Sigmoid colon (tissue), 7 donors: ENCODE data around the gene FAM174A. TPM values are rescaled to one million over a fixed set of nuclear protein-coding genes. Genes with fewer than 3 reads are reported as not detected.

Source experiments
- DNase-seq: peaks from one replicate; pipeline ENCODE4 v3.0.0-alpha.2; 2019
- H3K27ac ChIP-seq, 4 donors: fragments of 200-600 bp; sonication (generic); one replicate each; pipeline ENCODE4 v1.5.1; 2016 to 2019; ENCODE audit warnings: mild to moderate bottlenecking in 1 of 4
- H3K27me3 ChIP-seq, 3 donors: fragments of 200-600 bp; sonication (generic); one replicate each; pipeline ENCODE4 v1.5.1; 2019; ENCODE audit warnings: mild to moderate bottlenecking in 1 of 3
- H3K36me3 ChIP-seq, 4 donors: fragments of 200-600 bp; sonication (generic); one replicate each; pipeline ENCODE4 v1.5.1; 2016 to 2019
- H3K4me1 ChIP-seq, 4 donors: fragments of 200-600 bp; sonication (generic); one replicate each; pipeline ENCODE4 v1.5.1; 2017 to 2019
- H3K4me3 ChIP-seq, 4 donors: fragments of 200-600 bp; sonication (generic); one replicate each; pipeline ENCODE4 v1.5.1; 2017 to 2019; ENCODE audit warnings: mild to moderate bottlenecking in 2 of 4, moderate library complexity in 1 of 4
- H3K9me3 ChIP-seq, 4 donors: fragments of 200-600 bp in 3 of 4; sonication (generic) in 3 of 4; one replicate each; pipeline versions ENCODE4 v1.5.1 to v1.6.1; 2013 to 2019
- EP300 ChIP-seq, 4 donors: sonication (generic); formaldehyde crosslinking; IDR thresholded peaks; one replicate each; pipeline ENCODE4 v1.6.1; 2017; ENCODE audit warnings: antibody characterized with exemption in 4 of 4
- POLR2A ChIP-seq, 2 donors: fragments of 450-650 bp; IDR thresholded peaks; one replicate each; pipeline ENCODE4 v1.6.1; 2016; ENCODE audit warnings: antibody characterized with exemption in 2 of 2, mild to moderate bottlenecking in 2 of 2, moderate library complexity in 2 of 2
- POLR2AphosphoS5 ChIP-seq, 4 donors: sonication (generic); formaldehyde crosslinking; IDR thresholded peaks; one replicate each; pipeline ENCODE4 v1.6.1; 2017; ENCODE audit warnings: antibody characterized with exemption in 4 of 4
- WGBS, 2 donors: extraction: QIAGEN DNeasy Blood & Tissue Kit; methylation state at CpG; one replicate each; pipeline ENCODE4 v1.1.7; 2013; 5-methylcytosine and 5-hydroxymethylcytosine counted together
- intact Hi-C: fragments of 100-400 bp; cut with DNase I; formaldehyde crosslinking; loops from one replicate; pipeline ENCODE4 v1.15.1; 2023
- polyA plus RNA-seq, 3 donors: library from polyadenylated mRNA; stranded (reverse); fragments of 200-250 nt; gene quantifications; one replicate each; pipeline ENCODE4 v1.2.3, GENCODE V29; 2013
- total RNA-seq, 4 donors: library from RNA; depleted of rRNA; stranded (reverse); fragments of >200 nt; gene quantifications; one replicate each; pipeline ENCODE4 v1.1.0, GENCODE V29; 2016
- TF ChIP-seq, protein P1 (sequence below), 4 experiments: fragments of 450-650 bp in 3 of 4; fragments of 200-600 bp in 1 of 4; IDR thresholded peaks; one replicate each; pipeline ENCODE4 v1.5.1; 2016 to 2019; ENCODE audit warnings: antibody characterized with exemption in 4 of 4, mild to moderate bottlenecking in 3 of 4, moderate library complexity in 2 of 4
- donor health status: healthy with polysubstance abuse.
- donor health status: Bipolar disorder and iron deficiency.
- donor health status: healthy.

Gene FAM174A
- total and polyA plus RNA-seq, 7 donors: 10.8 to 33.2 (median 21.6) TPM

DNA sequence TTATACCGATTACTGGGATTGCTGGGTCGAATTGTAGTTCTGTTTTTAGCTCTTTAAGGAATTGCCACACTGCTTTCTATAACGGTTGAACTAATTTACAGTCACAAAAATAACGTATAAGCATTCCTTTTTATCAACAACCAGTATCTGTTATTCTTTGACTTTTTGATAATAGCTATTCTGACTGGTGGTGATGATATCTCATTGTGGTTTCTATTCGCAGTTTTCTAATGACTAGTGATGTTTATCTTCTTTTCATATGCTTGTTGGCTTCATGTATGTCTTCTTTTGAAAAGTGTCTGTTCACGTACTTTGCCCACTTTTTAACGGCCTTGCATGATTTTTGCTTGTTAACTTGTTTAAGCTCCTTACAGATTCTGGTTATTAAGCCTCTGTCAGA lies 74.4 kb downstream of the FAM174A start:
- H3K4me3 ChIP-seq: no peak overlapping the region
- H3K27ac ChIP-seq: no peak overlapping the region
- H3K27me3 ChIP-seq: no peaks in the 10 kb centered on the region
- H3K36me3 ChIP-seq: no peaks in the 10 kb centered on the region
- H3K4me1 ChIP-seq: no peaks in the 10 kb centered on the region
- TF ChIP-seq POLR2A (IDR thresholded peaks at IDR 0.05) (no peak), POLR2AphosphoS5 (IDR thresholded peaks at IDR 0.05) (no peak), EP300 (IDR thresholded peaks at IDR 0.05) (no peak)
- TF ChIP-seq, protein P1, sequence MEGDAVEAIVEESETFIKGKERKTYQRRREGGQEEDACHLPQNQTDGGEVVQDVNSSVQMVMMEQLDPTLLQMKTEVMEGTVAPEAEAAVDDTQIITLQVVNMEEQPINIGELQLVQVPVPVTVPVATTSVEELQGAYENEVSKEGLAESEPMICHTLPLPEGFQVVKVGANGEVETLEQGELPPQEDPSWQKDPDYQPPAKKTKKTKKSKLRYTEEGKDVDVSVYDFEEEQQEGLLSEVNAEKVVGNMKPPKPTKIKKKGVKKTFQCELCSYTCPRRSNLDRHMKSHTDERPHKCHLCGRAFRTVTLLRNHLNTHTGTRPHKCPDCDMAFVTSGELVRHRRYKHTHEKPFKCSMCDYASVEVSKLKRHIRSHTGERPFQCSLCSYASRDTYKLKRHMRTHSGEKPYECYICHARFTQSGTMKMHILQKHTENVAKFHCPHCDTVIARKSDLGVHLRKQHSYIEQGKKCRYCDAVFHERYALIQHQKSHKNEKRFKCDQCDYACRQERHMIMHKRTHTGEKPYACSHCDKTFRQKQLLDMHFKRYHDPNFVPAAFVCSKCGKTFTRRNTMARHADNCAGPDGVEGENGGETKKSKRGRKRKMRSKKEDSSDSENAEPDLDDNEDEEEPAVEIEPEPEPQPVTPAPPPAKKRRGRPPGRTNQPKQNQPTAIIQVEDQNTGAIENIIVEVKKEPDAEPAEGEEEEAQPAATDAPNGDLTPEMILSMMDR (IDR thresholded peaks at IDR 0.05): no peak
- no peaks in the 10 kb centered on the region for H3K9me3 ChIP-seq
- no peak for DNase-seq
- intact Hi-C loops: no loop called here
- 78 to 82% methylated on average over 7 of the region's 7 CpGs for WGBS, 2 donors

DNA sequence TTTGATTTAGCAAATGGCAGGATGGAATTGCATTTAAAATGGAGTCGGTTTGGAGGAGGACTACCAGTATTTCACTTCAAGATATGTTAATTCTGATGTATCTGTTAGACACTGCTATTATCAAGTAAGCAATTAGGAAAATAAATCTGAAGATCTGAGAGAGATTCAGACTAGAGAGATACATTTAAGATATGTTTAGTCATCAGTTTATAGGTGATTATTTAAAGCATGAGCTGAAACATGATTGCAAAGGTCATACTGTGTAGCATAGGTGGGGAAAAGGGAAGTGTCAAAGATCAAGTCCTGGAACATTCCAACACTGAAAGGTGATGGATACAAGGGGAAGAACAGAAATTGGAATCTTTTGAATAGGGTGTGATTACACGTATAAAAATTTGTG lies 79.1 kb downstream of the FAM174A start:
- no peak overlapping the region for H3K4me3 ChIP-seq
- TF ChIP-seq POLR2A (IDR thresholded peaks at IDR 0.05) (no peak), EP300 (IDR thresholded peaks at IDR 0.05) (no peak)
- DNase-seq: no peak
- no peaks in the 10 kb centered on the region for H3K36me3 ChIP-seq
- intact Hi-C loops: no loop called here
- H3K27ac ChIP-seq: no peak overlapping the region
- 84 to 91% methylated on average over 2 of the region's 2 CpGs for WGBS, 2 donors
- H3K27me3 ChIP-seq: no peaks in the 10 kb centered on the region
- H3K9me3 ChIP-seq: no peaks in the 10 kb centered on the region
- H3K4me1 ChIP-seq: no peaks in the 10 kb centered on the region

DNA sequence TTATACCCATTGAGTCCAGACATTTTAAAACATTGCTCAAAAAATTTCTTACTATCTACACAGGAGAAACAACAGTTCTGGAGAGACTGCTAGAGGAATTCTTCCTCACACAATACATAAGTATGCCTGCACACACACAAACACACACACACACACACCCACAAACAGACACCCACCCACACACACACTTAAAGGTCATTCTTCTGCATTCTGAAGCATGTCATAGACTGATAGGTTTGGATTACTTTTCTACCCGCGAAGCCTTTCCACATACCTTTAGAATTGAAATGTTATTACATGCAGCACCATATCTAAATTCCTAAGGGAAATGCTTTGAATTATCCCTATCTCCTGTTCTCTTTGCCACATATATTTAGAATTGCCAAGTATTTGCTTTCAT lies 80.2 kb downstream of the FAM174A start:
- Histone ChIP-seq H3K27ac (no peak overlapping the region), H3K4me3 (no peak overlapping the region), H3K27me3 (no peaks in the 10 kb centered on the region), H3K4me1 (no peaks in the 10 kb centered on the region), H3K9me3 (no peaks in the 10 kb centered on the region), H3K36me3 (no peaks in the 10 kb centered on the region)
- no peak for DNase-seq
- no peak for TF ChIP-seq POLR2AphosphoS5 (IDR thresholded peaks at IDR 0.05)
- TF ChIP-seq, protein P1 (IDR thresholded peaks at IDR 0.05): no peak
- TF ChIP-seq EP300 (IDR thresholded peaks at IDR 0.05): no peak
- TF ChIP-seq POLR2A (IDR thresholded peaks at IDR 0.05): no peak
- 77 to 78% methylated on average over 2 of the region's 2 CpGs for WGBS, 2 donors
- intact Hi-C loops: no loop called here

DNA sequence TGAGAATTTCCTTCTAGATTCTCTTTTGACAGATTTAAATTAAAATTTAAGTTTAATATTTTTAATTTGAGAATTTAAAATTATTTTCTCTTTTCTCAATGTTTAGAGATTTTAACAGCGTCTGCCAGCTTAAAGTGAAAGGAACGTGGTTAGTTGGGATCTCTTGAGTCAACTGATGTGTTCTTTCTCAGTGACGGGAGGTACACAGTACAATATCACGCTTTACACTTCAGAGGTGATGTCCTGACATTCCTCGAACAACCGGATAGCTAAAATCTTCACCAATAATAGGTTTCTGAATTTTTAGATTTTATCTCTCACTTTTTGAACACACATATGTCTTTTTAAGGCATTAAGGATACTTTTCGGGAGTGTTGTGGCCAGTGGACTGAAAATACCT lies 81.1 kb downstream of the FAM174A start:
- WGBS, 2 donors: 59 to 79% methylated on average over 7 of the region's 7 CpGs
- H3K9me3 ChIP-seq: no peaks in the 10 kb centered on the region
- no peak overlapping the region for H3K4me3 ChIP-seq
- no peaks in the 10 kb centered on the region for H3K4me1 ChIP-seq
- no peaks in the 10 kb centered on the region for H3K36me3 ChIP-seq
- intact Hi-C loops: no loop called here
- H3K27ac ChIP-seq: no peak overlapping the region
- no peaks in the 10 kb centered on the region for H3K27me3 ChIP-seq
- no peak for DNase-seq
- TF ChIP-seq, protein P1 (IDR thresholded peaks at IDR 0.05): no peak
- TF ChIP-seq POLR2AphosphoS5 (IDR thresholded peaks at IDR 0.05) (no peak), POLR2A (IDR thresholded peaks at IDR 0.05) (no peak), EP300 (IDR thresholded peaks at IDR 0.05) (no peak)

DNA sequence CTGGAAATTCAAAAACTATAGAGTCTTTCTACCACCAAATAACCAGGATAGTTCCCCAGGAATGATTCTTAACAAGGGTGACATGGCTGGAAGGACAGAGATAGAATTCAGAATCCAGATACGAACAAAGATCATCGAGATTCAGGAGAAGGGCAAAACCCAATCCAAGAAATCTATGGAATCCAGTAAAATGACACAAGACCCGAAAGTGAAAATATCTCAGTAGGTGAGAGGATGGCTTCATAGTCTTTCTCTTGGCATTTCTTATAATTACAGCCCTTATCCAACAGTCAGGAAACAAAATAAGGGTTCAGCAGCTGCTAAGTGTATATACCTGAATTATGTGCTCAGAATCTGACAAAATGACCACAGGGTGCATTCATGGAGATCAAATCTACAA lies 81.8 kb downstream of the FAM174A start:
- Histone ChIP-seq H3K27ac (no peak overlapping the region), H3K36me3 (no peaks in the 10 kb centered on the region), H3K4me3 (no peak overlapping the region), H3K9me3 (no peaks in the 10 kb centered on the region), H3K27me3 (no peaks in the 10 kb centered on the region), H3K4me1 (no peaks in the 10 kb centered on the region)
- DNase-seq: no peak
- intact Hi-C loops: no loop called here
- WGBS, 2 donors: 94 to 95% methylated on average over 3 of the region's 3 CpGs
- TF ChIP-seq POLR2A (IDR thresholded peaks at IDR 0.05): no peak
- TF ChIP-seq POLR2AphosphoS5 (IDR thresholded peaks at IDR 0.05): no peak
- TF ChIP-seq EP300 (IDR thresholded peaks at IDR 0.05): no peak
- TF ChIP-seq, protein P1 (IDR thresholded peaks at IDR 0.05): no peak
